Mesothelial cell of epicardium (in vitro differentiated cells): ENCODE results near the gene UNC5B. TPM values are rescaled to one million over a fixed set of nuclear protein-coding genes. Genes with fewer than 3 reads are reported as not detected.

Experiments
- DNase-seq, 2 experiments: peaks; one replicate each; pipeline ENCODE4 v3.0.0; 2021; ENCODE audit warnings: low spot score in 2 of 2; ENCODE audit not compliant: unreplicated experiment in 2 of 2
- H3K27ac Mint-ChIP-seq: 2 replicates; pipeline ENCODE4 v1.8.0; 2021; ENCODE audit warnings: mixed read lengths
- H3K27me3 Mint-ChIP-seq: 2 replicates; pipeline ENCODE4 v1.8.0; 2021; ENCODE audit warnings: low read depth, mixed read lengths
- H3K36me3 Mint-ChIP-seq: 2 replicates; pipeline ENCODE4 v1.8.0; 2021; ENCODE audit warnings: mixed read lengths
- H3K4me1 Mint-ChIP-seq: 2 replicates; pipeline ENCODE4 v1.8.0; 2021; ENCODE audit warnings: mixed read lengths
- H3K4me3 Mint-ChIP-seq: 2 replicates; pipeline ENCODE4 v1.8.0; 2021; ENCODE audit warnings: mild to moderate bottlenecking, moderate library complexity, mixed read lengths
- H3K9me3 Mint-ChIP-seq: 2 replicates; pipeline ENCODE4 v1.8.0; 2021; ENCODE audit warnings: mixed read lengths
- total RNA-seq: library from RNA; stranded (reverse); gene quantifications from 3 replicates; pipeline ENCODE4 v1.2.1, GENCODE V29; 2021
- TF ChIP-seq, protein P1 (sequence below): fragments of 200-600 bp; sonication (generic); IDR thresholded peaks from one replicate; pipeline ENCODE4 v1.5.0; 2021; ENCODE audit warnings: antibody characterized with exemption; ENCODE audit not compliant: unreplicated experiment

The UNC5B gene
- total RNA-seq, 1 donor from 2014 or later, result 91.5 TPM

DNA sequence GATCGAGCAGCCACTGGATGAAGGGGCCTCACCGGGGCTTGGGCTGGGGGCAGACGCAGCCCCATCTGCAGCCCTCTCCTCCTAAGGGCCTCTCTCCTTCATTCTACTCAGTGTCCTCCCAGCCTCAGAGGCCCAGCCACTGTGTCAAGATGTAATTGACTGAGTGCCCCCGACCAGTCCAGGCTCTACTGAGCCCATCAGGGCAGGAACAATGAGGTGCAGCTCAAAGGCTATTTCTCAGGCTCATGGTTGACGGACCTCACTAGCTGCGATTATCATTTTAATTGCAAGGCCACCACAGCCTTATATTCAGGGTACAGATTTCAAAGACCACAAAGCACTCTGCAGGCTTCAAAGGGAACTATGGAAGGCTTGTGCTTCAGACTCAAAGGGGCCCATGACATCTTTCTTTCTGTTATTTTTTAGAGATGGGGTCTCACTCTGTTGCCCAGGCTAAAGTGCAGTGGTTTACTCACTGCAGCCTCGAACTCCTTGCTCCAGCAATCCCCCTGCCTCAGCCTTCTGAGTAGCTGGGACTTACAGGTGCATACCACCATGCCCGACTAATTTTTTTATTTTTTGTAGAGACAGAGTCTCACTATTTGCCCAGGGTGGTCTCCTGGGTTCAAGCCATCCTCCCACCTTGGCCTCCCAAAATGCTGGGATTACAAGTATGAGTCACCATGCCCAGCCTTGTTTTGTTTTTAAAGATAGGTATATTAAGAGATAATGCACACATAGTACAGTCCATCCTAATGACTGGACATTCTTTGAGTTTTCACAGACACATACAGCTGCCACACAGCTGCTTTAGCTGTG lies 130.4 kb downstream of the UNC5B start:
- no peaks in the 10 kb centered on the region for H3K27me3 Mint-ChIP-seq
- TF ChIP-seq, protein P1, sequence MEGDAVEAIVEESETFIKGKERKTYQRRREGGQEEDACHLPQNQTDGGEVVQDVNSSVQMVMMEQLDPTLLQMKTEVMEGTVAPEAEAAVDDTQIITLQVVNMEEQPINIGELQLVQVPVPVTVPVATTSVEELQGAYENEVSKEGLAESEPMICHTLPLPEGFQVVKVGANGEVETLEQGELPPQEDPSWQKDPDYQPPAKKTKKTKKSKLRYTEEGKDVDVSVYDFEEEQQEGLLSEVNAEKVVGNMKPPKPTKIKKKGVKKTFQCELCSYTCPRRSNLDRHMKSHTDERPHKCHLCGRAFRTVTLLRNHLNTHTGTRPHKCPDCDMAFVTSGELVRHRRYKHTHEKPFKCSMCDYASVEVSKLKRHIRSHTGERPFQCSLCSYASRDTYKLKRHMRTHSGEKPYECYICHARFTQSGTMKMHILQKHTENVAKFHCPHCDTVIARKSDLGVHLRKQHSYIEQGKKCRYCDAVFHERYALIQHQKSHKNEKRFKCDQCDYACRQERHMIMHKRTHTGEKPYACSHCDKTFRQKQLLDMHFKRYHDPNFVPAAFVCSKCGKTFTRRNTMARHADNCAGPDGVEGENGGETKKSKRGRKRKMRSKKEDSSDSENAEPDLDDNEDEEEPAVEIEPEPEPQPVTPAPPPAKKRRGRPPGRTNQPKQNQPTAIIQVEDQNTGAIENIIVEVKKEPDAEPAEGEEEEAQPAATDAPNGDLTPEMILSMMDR, result no peak
- H3K4me3 Mint-ChIP-seq, result no peak overlapping the region
- DNase-seq, result no peak
- no peak overlapping the region for H3K27ac Mint-ChIP-seq
- peaks cover 16% of the 10 kb centered on the region for H3K4me1 Mint-ChIP-seq
- peaks cover 4% of the 10 kb centered on the region for H3K36me3 Mint-ChIP-seq
- no peaks in the 10 kb centered on the region for H3K9me3 Mint-ChIP-seq

GRCh38 chr10:71343392-71343773 lies 131.0 kb downstream of the UNC5B start:
- Mint-ChIP-seq H3K4me1 (peaks cover 16% of the 10 kb centered on the region), H3K4me3 (no peak overlapping the region)
- no peak for DNase-seq

GRCh38 chr10:71344154-71344925 lies 132.0 kb downstream of the UNC5B start:
- H3K36me3 Mint-ChIP-seq, result peaks cover 4% of the 10 kb centered on the region
- H3K27ac Mint-ChIP-seq, result no peak overlapping the region
- DNase-seq, result no peak
- H3K27me3 Mint-ChIP-seq, result no peaks in the 10 kb centered on the region
- no peaks in the 10 kb centered on the region for H3K9me3 Mint-ChIP-seq
- H3K4me3 Mint-ChIP-seq, result no peak overlapping the region
- TF ChIP-seq, protein P1, result no peak
- H3K4me1 Mint-ChIP-seq, result peaks cover 9% of the 10 kb centered on the region

More at GRCh38 chr10:71343392-71343773, 131.0 kb downstream of the UNC5B start:
- H3K27me3 Mint-ChIP-seq, result no peaks in the 10 kb centered on the region
- no peak overlapping the region for H3K27ac Mint-ChIP-seq
- no peaks in the 10 kb centered on the region for H3K9me3 Mint-ChIP-seq
- TF ChIP-seq, protein P1, result no peak
- H3K36me3 Mint-ChIP-seq, result peaks cover 4% of the 10 kb centered on the region

DNA sequence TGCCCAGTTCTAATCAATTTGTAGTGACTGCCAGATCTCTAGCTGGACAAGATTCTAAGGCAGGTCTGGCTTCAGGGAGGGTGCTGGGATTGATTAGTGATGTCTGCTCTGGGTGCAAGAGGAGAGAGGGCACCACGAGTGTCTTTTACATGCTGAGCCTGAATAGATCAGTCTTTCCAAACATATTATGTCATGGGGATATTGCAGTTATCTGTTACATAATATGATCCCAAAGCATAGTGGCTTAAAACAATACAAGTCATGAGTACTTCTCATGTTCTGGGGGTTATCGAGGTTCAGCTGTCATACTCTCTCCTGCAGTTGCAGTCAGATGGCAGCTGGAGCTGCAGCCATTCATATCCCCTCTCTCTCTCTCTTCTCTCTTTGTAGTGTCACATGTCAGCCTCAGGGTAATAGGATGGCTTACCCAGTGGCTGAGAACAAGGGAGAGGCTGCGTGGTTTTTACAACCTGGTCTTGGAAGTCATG lies 132.7 kb downstream of the UNC5B start:
- H3K27ac Mint-ChIP-seq, result peak overlapping the region; percentile 43
- no peaks in the 10 kb centered on the region for H3K27me3 Mint-ChIP-seq
- H3K4me3 Mint-ChIP-seq, result no peak overlapping the region
- TF ChIP-seq, protein P1, result no peak
- peaks cover 2% of the 10 kb centered on the region for H3K36me3 Mint-ChIP-seq
- H3K4me1 Mint-ChIP-seq, result peaks cover 4% of the 10 kb centered on the region
- H3K9me3 Mint-ChIP-seq, result no peaks in the 10 kb centered on the region
- DNase-seq, result no peak

- Mint-ChIP-seq H3K27me3 (no peaks in the 10 kb centered on the region), H3K27ac (no peak overlapping the region), H3K36me3 (peaks cover 2% of the 10 kb centered on the region), H3K4me3 (no peak overlapping the region), H3K4me1 (peaks cover 4% of the 10 kb centered on the region), H3K9me3 (no peaks in the 10 kb centered on the region)
- TF ChIP-seq, protein P1, result no peak
- DNase-seq, result no peak
These were observed 133.3 kb downstream of the UNC5B start for GRCh38 chr10:71345694-71346093.
